Esophagus (tissue), 2 donors: ENCODE measurements around the gene GJA5. TPM values are rescaled to one million over a fixed set of nuclear protein-coding genes. Genes with fewer than 3 reads are reported as not detected.

Source experiments
- polyA plus RNA-seq, 2 donors: library from polyadenylated mRNA; stranded (reverse); fragments of 200-250 nt; gene quantifications; one replicate each; pipeline ENCODE4 v1.2.3, GENCODE V29; 2013
- donor health status: healthy with polysubstance abuse.
- donor health status: Bipolar disorder and iron deficiency.

Gene GJA5
- polyA plus RNA-seq, 2 donors: 0.37 to 1.4 TPM

Other genes with a start within 250 kb of the GJA5 start
- gene BCL9, start 219.1 kb downstream of the GJA5 start, polyA plus RNA-seq: 1 to 10 TPM; 2.9 to 3.7 TPM
- gene ACP6, start 90.1 kb downstream of the GJA5 start, polyA plus RNA-seq: 1 to 10 TPM; 8.0 to 8.5 TPM
- not detected for gene GJA8, start 142.2 kb upstream of the GJA5 start, polyA plus RNA-seq
- gene GPR89B, start 167.8 kb upstream of the GJA5 start, polyA plus RNA-seq: 1 to 10 TPM; 7.6 to 9.7 TPM